GM18526 (cell line): ENCODE measurements around the gene MX1.

Experiments used
- POLR2A ChIP-seq: IDR thresholded peaks from 3 replicates; pipeline ENCODE4 v1.6.1; 2011; ENCODE audit not compliant: insufficient read length; ENCODE audit errors: extremely low read depth

Gene MX1

DNA sequence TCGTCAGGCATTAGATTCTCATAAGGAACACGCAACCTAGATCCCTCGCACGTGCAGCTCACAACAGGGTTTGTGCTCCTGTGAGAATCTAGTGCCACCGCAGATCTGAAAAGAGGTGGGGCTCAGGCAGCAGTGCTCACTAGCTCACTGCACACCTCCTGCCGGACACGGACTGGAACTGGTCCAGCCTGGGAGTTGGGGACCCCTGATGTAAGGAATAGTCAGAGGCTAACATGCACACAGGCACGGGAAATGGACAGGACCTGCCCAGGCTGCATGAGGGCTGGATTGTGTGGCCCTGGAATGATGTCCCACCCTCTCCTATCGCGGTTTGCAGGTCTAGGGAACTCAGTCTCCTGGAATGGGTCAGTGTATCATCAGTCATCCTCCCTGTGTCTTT is 23.2 kb upstream of the MX1 start:
- no peak for TF ChIP-seq POLR2A

GRCh38 chr21:41403331-41403730 is 22.7 kb upstream of the MX1 start:
- no peak for TF ChIP-seq POLR2A

GRCh38 chr21:41403966-41404365 is 22.1 kb upstream of the MX1 start:
- no peak for TF ChIP-seq POLR2A

GRCh38 chr21:41405321-41405720 is 20.7 kb upstream of the MX1 start:
- no peak for TF ChIP-seq POLR2A

DNA sequence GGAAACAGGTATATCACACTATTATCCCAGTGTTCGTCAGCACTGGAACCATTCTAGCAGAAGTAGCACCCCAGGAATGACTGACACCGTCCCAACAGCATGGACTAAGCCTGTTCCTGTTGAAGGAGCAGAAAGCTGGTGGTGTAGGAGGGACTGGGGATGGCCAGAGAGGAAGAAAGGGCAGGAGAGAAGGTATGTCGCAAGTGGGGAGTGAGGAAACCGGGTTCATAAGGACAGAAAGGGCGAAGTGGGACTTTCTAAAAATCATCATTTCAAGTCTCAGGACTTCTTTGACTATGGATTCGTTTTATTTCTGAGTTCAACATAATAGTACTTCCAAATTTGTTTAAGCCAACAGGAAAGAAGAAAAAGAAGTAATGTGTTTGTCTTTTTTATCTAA is 19.7 kb upstream of the MX1 start:
- no peak for TF ChIP-seq POLR2A

DNA sequence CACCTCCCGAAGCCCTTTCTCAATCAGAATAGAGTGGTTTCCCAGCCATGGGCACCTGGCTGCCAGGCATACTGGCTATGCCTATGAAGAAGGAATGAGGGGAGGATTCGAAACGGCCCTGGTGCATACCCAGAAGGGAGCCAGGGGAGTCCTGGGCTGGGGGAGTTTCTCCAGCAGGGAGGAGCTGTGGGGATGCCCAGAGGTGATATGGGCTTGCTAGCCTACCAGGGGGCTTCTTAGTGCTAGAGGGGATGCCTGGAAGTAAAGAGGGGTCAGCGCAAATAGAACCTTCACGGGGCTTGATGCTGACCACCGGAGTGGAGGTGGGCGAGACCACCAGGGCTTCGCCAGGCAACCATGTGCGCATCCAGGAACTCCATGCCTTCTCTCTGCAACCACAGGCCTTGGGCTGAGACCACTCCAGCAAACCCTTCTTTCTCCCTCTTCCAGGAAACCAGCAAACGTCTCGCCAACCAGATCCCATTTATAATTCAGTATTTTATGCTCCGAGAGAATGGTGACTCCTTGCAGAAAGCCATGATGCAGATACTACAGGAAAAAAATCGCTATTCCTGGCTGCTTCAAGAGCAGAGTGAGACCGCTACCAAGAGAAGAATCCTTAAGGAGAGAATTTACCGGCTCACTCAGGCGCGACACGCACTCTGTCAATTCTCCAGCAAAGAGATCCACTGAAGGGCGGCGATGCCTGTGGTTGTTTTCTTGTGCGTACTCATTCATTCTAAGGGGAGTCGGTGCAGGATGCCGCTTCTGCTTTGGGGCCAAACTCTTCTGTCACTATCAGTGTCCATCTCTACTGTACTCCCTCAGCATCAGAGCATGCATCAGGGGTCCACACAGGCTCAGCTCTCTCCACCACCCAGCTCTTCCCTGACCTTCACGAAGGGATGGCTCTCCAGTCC is 18.2 kb upstream of the MX1 start:
- TF ChIP-seq POLR2A: no peak

DNA sequence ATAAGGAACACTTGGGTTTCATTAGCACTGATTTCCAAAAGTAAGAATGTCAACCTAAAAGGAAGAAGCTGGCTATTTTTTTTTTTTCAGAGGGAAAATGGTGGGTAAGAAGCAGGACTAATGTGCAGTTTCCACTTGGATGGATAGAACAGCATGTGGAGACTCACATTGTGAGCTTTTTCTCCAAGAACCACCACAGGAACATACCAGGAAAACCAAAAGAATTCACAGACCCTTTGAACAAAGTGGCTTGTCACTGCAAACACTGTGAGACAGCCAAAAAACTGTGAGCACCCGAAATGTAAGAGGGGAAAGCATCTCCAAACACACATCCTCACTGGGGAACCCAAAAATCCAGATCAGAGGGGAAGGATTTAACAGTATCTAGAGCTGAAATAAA is 15.7 kb upstream of the MX1 start:
- TF ChIP-seq POLR2A: no peak

DNA sequence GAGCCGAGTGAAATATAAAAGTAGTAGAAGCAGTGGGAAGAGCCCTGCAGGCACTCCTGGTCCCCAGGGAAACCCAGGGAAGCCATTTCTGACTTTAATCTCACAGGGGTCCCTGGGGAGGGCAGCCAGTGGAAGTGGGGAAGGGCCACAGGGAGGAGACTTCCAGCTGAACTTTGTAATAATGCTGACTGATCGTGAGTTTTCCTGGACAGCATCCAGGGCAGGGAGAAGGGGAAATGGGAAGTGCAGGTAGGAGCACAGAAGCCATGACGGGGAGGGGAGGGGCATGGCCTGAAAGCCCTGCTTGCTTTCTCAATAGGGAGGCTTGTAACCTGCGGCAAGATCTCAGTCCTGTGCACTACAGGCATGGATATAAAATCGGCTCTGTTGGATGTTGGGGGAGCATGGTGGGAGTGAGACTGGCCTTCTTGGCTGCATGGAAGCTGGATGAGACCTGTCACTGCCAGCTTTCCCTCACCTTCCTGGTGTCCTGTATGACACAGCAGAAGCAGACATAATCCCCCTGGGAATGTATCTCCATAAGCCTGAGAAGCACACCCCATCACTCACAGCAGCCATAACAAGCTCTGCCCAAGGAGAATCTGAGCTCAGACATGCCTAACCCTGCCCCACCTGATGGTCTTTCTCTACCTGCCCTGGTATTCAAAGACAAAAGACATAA is 15.1 kb upstream of the MX1 start:
- TF ChIP-seq POLR2A: no peak

GRCh38 chr21:41411449-41412089 is 14.5 kb upstream of the MX1 start:
- no peak for TF ChIP-seq POLR2A

DNA sequence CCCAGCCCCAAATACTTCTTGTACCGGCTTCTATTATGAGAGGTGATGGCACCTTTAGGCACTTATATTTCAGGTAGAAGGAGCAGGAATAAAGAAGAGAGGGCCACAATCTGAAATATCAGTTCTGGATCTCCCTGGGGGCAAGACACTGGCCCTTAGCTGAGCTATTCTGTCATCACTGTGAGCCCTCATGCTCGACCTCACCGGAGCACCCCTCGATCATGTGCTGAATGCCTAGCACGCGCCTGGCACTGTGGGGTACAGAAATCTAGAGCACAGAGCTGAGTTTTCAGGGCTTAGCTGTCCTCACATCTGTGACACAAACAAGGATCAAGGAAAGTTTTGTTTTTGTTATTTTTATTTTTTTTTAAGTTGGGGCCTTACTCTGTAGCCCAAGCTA is 7.6 kb upstream of the MX1 start:
- TF ChIP-seq POLR2A: no peak

- no peak for TF ChIP-seq POLR2A
Measured at GRCh38 chr21:41418956-41419680, 6.9 kb upstream of the MX1 start.

DNA sequence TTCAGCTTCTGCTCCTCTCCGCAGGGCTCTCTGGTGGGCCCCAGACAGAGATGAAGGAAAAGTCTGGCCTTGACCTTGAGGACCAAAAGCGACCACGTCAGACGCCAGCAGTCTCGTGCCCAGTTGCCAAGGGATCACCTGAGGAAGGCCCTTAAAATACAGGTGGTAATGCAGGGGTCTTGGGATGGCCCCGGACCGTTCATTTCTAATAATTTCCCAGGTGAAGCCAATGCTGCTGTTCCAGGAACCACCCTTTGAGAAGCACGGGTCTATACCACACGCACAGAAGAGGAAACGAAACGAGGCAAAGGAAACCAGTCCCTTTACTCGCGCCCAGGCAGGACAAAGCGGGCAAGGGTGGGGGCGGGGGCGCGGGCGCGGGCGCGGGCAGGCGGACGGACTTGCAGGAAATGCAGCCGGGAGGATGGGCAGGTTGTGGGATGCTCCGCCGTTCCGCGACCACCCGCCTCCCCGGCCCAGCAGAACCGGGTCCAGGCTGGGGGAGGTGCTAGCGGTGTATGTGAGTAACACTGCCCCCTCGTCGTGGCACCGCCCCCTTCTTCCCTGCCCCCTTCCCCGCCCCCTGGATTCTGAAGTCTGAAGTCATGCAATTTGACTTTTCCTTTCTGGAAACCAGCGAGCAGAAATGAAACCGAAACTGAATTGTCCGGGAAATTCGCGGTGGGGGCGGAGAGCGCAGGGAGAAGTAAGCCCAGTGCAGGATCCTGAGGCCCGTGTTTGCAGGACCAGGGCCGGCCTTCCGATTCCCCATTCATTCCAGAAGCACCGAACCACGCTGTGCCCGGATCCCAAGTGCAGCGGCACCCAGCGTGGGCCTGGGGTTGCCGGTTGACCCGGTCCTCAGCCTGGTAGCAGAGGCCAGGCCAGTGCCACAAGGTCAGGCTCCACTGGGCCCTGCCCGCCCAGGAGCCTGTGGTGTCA is 5.8 kb upstream of the MX1 start:
- TF ChIP-seq POLR2A: peak; percentile 43

- no peak for TF ChIP-seq POLR2A
Measured at GRCh38 chr21:41422546-41423304, 3.3 kb upstream of the MX1 start.

GRCh38 chr21:41425588-41425953 is 468 bp upstream of the MX1 start:
- no peak for TF ChIP-seq POLR2A
